ENCODE data around the gene SH3D19.

DNA sequence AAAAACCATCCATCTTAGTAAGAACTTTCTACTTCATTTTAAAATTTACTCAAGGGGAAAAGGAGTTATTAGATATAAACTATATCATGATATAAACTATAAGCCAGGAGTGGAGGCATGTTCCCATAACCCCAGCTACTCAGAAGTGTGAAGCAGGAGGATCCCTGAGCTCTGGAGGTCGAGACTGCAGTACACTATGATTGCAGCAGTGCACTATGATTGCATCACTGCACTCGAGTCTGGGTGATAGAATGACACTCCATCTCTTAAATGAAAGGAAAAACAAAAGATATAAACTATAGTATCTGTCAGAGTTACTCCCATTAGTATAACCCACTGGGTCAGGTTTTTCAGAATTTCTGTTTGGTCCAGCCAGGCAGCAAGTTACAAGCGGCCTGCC lies 178.4 kb downstream of the SH3D19 start:
- TF ChIP-seq, protein P1, sequence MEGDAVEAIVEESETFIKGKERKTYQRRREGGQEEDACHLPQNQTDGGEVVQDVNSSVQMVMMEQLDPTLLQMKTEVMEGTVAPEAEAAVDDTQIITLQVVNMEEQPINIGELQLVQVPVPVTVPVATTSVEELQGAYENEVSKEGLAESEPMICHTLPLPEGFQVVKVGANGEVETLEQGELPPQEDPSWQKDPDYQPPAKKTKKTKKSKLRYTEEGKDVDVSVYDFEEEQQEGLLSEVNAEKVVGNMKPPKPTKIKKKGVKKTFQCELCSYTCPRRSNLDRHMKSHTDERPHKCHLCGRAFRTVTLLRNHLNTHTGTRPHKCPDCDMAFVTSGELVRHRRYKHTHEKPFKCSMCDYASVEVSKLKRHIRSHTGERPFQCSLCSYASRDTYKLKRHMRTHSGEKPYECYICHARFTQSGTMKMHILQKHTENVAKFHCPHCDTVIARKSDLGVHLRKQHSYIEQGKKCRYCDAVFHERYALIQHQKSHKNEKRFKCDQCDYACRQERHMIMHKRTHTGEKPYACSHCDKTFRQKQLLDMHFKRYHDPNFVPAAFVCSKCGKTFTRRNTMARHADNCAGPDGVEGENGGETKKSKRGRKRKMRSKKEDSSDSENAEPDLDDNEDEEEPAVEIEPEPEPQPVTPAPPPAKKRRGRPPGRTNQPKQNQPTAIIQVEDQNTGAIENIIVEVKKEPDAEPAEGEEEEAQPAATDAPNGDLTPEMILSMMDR (IDR thresholded peaks at IDR 0.05): no peak
- no peak for TF ChIP-seq POLR2AphosphoS5 (IDR thresholded peaks at IDR 0.05)
- no peak for TF ChIP-seq POLR2A (IDR thresholded peaks at IDR 0.05)
